Endothelial cell of umbilical vein (primary cell): ENCODE measurements around the gene MT1H. TPM values are rescaled to one million over a fixed set of nuclear protein-coding genes. Genes with fewer than 3 reads are reported as not detected.
"Not testable (repeated sequence)": the region's sequence is repeated elsewhere in the genome, so short reads cannot be mapped to it uniquely, and the experiment has no call there.

Source experiments
- BruUV-seq: library from RNA; stranded (reverse); fragments of 400-500 nt; replicated peaks from 2 replicates; lab custom pipeline; 2021; lab: Mats Ljungman, UMichigan
- CTCF ChIA-PET: fragments of 300-600, 350-600 bp; sonication (Branson Sonifier 250); formaldehyde crosslinking; loops from one replicate; lab custom pipeline; 2021; ENCODE audit warnings: antibody characterized with exemption, inconsistent platforms; lab: Charles Lee
- POLR2A ChIA-PET: fragments of 300-600, 350-600 bp; sonication (Branson Sonifier 250); formaldehyde crosslinking; loops from one replicate; lab custom pipeline; 2021; ENCODE audit warnings: antibody characterized with exemption, inconsistent platforms; lab: Charles Lee
- DNase-seq: peaks from one replicate; pipeline ENCODE4 v3.0.0-alpha.2; 2011; ENCODE audit warnings: low read depth, low spot score
- FAIRE-seq: peaks from 2 replicates; lab custom pipeline; 2011; peaks lifted over from hg19 to GRCh38; lab: Jason Lieb, UNC
- H2AFZ ChIP-seq: 2 replicates; pipeline ENCODE4 v1.6.0; 2012; ENCODE audit warnings: low read depth, low read length, control low read depth, inconsistent platforms
- H3K27ac ChIP-seq: 2 replicates; pipeline ENCODE4 v1.5.1; 2011; ENCODE audit warnings: low read depth, mild to moderate bottlenecking, control low read depth, low read length, moderate library complexity; ENCODE audit not compliant: insufficient read depth
- H3K27me3 ChIP-seq, 2 experiments: 2 replicates each; pipeline versions ENCODE4 v1.6.0 to v1.6.1; 2011; ENCODE audit warnings: low read length in 2 of 2, mixed read lengths in 1 of 2; ENCODE audit not compliant: control insufficient read depth in 2 of 2, insufficient read depth in 2 of 2
- H3K36me3 ChIP-seq, 2 experiments: 2 replicates in 1 of 2; 3 replicates in 1 of 2; pipeline ENCODE4 v1.5.1; 2011; ENCODE audit warnings: low read length in 2 of 2, mild to moderate bottlenecking in 1 of 2, moderate library complexity in 1 of 2; ENCODE audit not compliant: control insufficient read depth in 2 of 2, insufficient read depth in 2 of 2; ENCODE audit errors: extremely low read depth in 1 of 2
- H3K4me1 ChIP-seq: 3 replicates; pipeline ENCODE4 v1.5.1; 2011; ENCODE audit warnings: mild to moderate bottlenecking, low read length; ENCODE audit not compliant: control insufficient read depth, insufficient read depth; ENCODE audit errors: extremely low read depth
- H3K4me2 ChIP-seq: 2 replicates; pipeline ENCODE4 v1.6.1; 2011; ENCODE audit warnings: low read length, control low read depth, mixed read lengths; ENCODE audit not compliant: insufficient read depth
- H3K4me3 ChIP-seq, 3 experiments: fragments of 200-600 bp in 1 of 3; sonication (generic), shearing (Covaris generic) in 1 of 3; replicated peaks in 1 of 3; 2 replicates each; pipeline ENCODE4 v1.5.1; 2011 to 2016; ENCODE audit warnings: control low read depth in 3 of 3, low read length in 3 of 3, mild to moderate bottlenecking in 2 of 3, inconsistent platforms in 1 of 3, low read depth in 1 of 3, moderate library complexity in 1 of 3; ENCODE audit not compliant: insufficient read depth in 1 of 3
- H3K79me2 ChIP-seq: 2 replicates; pipeline ENCODE4 v1.6.0; 2012; ENCODE audit warnings: low read length, inconsistent platforms; ENCODE audit not compliant: control insufficient read depth, insufficient read depth
- H3K9ac ChIP-seq: replicated peaks from 2 replicates; pipeline ENCODE3; 2011; ENCODE audit warnings: low read length, control low read depth; ENCODE audit not compliant: insufficient read depth; ENCODE audit errors: extremely low read depth
- H3K9me1 ChIP-seq: replicated peaks from 3 replicates; pipeline ENCODE4 v1.6.0; 2011; ENCODE audit warnings: mild to moderate bottlenecking, low read length; ENCODE audit not compliant: control insufficient read depth, insufficient read depth; ENCODE audit errors: extremely low read depth
- H3K9me3 ChIP-seq: replicated peaks from 2 replicates; pipeline ENCODE4 v1.5.1; 2012; ENCODE audit warnings: low read length, inconsistent platforms; ENCODE audit not compliant: control insufficient read depth, insufficient read depth
- H4K20me1 ChIP-seq: replicated peaks from 2 replicates; pipeline ENCODE3; 2011; ENCODE audit warnings: mild to moderate bottlenecking, low read length; ENCODE audit not compliant: control insufficient read depth, insufficient read depth; ENCODE audit errors: extremely low read depth
- EZH2 ChIP-seq: IDR thresholded peaks from 2 replicates; pipeline ENCODE4 v1.6.1; 2012; ENCODE audit warnings: borderline replicate concordance, low read depth, mild to moderate bottlenecking, moderate library complexity, low read length, inconsistent platforms; ENCODE audit not compliant: severe bottlenecking
- GATA2 ChIP-seq: IDR thresholded peaks from 2 replicates; pipeline ENCODE4 v1.7.0; 2011; ENCODE audit warnings: low read depth, mild to moderate bottlenecking, moderate library complexity, mixed read lengths, low read length; ENCODE audit not compliant: insufficient read length, insufficient read depth
- JUN ChIP-seq: IDR thresholded peaks from 2 replicates; pipeline ENCODE4 v1.6.1; 2011; ENCODE audit warnings: borderline replicate concordance, low read depth; ENCODE audit not compliant: insufficient read length, insufficient read depth
- dilution Hi-C: fragments of 300-500 bp; cut with MboI; formaldehyde crosslinking; loops from one replicate; pipeline ENCODE4 v1.15.0; 2019; ENCODE audit warnings: low sequenced_read_pairs; ENCODE audit not compliant: extremely low pct_ligation_motif_present
- intact Hi-C: fragments of 100-400 bp; cut with micrococcal nuclease; formaldehyde crosslinking; loops from one replicate; pipeline ENCODE4 v1.10.0; 2022
- polyA plus RNA-seq, 4 experiments: library from polyadenylated mRNA; depleted of rRNA in 3 of 4; stranded (reverse) in 3 of 4; unstranded in 1 of 4; fragments of >200 nt; gene quantifications; 2 replicates each; pipeline versions ENCODE4 v1.2.1 to v1.2.3, GENCODE V29; 2011 to 2012; ENCODE audit warnings: missing spikeins in 1 of 4
- total RNA-seq: library from RNA; stranded (reverse); gene quantifications from 2 replicates; pipeline ENCODE4 v1.2.3, GENCODE V29; 2021
- TF ChIP-seq, protein P1 (sequence below): IDR thresholded peaks from 2 replicates; pipeline ENCODE4 v1.6.1; 2011; ENCODE audit not compliant: insufficient read depth, insufficient read length
- TF ChIP-seq, protein P2 (sequence below), 2 donors: IDR thresholded peaks; 1 replicate in 1 of 2; 2 replicates in 1 of 2; pipeline ENCODE4 v1.5.1; 2011; ENCODE audit warnings: low read length in 2 of 2, mild to moderate bottlenecking in 2 of 2, moderate library complexity in 2 of 2, control low read depth in 1 of 2, inconsistent platforms in 1 of 2, low read depth in 1 of 2; ENCODE audit not compliant: insufficient read depth in 1 of 2; ENCODE audit errors: extremely low read depth in 1 of 2

Gene MT1H
- total and polyA plus RNA-seq, 2 donors (not counting 3 experiments of a cell fraction or from before 2014, with no cell fraction given), result not detected

DNA sequence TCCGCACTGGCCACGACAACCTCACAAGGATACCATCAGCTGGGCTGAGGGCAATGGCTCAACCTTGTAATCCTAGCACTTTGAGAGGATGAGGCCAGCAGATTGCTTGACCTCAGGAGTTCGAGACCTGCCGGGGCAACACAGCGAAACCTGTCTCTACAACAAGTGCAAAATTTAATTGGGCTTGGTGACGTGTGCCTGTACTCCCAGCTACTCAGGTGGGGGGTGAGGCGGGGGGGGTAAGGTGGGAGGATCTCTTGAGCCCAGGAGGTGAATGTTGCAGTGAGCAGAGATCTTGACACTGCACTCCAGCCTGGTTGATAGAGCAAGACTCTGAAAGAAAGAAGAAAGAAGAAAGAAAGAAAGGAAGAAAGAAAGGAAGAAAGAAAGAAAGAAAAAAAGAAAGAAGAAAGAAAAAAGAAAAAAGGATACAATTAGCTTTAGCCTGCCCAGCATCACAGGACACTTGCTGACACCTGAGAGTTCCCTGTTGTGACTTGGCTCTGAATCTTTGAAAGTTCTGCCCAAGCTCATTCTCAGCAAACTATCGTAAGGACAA, 49.2 kb upstream of the MT1H start:
- DNase-seq (no peak), FAIRE-seq (no peak)
- Histone ChIP-seq H3K9me1 (no peaks in the 10 kb centered on the region), H3K27ac (no peak overlapping the region), H2AFZ (no peak overlapping the region), H4K20me1 (no peaks in the 10 kb centered on the region), H3K4me3 (no peak overlapping the region), H3K36me3 (no peaks in the 10 kb centered on the region), H3K9me3 (no peaks in the 10 kb centered on the region), H3K9ac (no peak overlapping the region), H3K4me2 (no peak overlapping the region), H3K27me3 (no peaks in the 10 kb centered on the region), H3K4me1 (peaks cover 29% of the 10 kb centered on the region), H3K79me2 (peaks cover 2% of the 10 kb centered on the region)
- ChIA-PET POLR2A (no interaction called here), CTCF (interaction anchor here (0.9 kb wide), 1 partner anchor 10 kb away, joined by 3 read pairs; no protein-coding TSS in a partner anchor)
- intact Hi-C loops (no loop called here), dilution Hi-C loops (no loop called here)
- no TSS peak for BruUV-seq
- TF ChIP-seq, protein P1, sequence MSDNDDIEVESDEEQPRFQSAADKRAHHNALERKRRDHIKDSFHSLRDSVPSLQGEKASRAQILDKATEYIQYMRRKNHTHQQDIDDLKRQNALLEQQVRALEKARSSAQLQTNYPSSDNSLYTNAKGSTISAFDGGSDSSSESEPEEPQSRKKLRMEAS, result no peak
- no peak for TF ChIP-seq JUN
- TF ChIP-seq EZH2, result no peak
- TF ChIP-seq, protein P2, sequence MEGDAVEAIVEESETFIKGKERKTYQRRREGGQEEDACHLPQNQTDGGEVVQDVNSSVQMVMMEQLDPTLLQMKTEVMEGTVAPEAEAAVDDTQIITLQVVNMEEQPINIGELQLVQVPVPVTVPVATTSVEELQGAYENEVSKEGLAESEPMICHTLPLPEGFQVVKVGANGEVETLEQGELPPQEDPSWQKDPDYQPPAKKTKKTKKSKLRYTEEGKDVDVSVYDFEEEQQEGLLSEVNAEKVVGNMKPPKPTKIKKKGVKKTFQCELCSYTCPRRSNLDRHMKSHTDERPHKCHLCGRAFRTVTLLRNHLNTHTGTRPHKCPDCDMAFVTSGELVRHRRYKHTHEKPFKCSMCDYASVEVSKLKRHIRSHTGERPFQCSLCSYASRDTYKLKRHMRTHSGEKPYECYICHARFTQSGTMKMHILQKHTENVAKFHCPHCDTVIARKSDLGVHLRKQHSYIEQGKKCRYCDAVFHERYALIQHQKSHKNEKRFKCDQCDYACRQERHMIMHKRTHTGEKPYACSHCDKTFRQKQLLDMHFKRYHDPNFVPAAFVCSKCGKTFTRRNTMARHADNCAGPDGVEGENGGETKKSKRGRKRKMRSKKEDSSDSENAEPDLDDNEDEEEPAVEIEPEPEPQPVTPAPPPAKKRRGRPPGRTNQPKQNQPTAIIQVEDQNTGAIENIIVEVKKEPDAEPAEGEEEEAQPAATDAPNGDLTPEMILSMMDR (IDR thresholded peaks at IDR 0.05; ENCODE audit: extremely low read depth in 1 of 2, insufficient read depth in 1 of 2, low read depth in 1 of 2, low read length in 2 of 2), result no peak
- TF ChIP-seq GATA2, result no peak

DNA sequence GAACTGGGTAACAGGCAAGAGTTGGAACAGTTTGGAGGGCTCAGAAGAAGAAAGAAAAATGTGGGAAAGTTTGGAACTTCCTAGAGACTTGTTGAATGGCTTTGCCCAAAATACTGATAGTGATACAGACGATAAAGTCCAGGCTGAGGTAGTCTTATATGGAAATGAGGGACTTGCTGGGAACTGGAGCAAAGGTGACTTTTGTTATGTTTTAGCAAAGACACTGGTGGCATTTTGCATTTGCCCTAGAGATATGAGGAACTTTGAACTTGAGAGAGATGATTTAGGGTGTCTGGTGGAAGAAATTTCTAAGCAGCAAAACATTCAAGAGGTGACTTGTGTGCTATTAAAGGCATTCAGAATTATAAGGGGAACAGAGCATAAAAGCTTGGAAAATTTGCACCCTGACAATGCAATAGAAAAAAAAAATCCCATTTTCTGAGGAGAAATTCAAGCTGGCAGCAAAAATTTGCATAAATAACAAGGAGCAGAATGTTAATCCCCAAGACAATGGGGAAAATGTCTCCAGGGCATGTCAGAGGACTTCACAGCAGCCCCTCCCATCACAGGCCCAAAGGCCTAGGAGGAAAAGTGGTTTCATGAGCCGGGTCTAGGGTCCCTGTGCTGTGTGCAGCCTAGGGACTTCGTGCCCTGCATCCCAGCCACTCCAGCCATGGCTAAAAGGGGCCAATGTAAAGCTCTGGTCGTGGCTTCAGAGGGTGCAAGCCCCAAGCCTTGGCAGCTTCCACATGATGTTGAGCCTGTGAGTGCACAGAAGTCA, 47.8 kb upstream of the MT1H start:
- POLR2A ChIA-PET, H3K27ac ChIP-seq: not testable (repeated sequence)

DNA sequence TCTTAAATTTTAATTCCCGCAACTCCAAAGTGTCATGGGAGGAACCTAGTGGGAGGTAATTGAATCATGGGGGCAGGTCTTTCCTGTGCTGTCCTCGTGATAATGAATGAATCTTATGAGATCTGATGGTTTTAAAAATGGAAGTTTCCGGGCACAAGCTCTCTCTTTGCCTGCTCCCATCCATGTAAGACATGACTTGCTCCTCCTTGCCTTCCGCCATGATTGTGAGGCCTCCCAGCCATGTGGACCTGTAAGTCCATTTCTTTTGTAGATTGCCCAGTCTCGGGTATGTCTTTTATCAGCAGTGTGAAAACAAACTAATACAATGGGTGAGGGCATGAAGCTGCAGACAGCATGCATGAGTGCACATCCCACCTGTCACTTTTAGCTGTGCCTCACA, 46.4 kb upstream of the MT1H start:
- FAIRE-seq, DNase-seq, H3K9ac ChIP-seq, dilution Hi-C loops, POLR2A ChIA-PET, H3K9me1 ChIP-seq, H3K9me3 ChIP-seq, H2AFZ ChIP-seq, H3K4me2 ChIP-seq, H3K36me3 ChIP-seq, H4K20me1 ChIP-seq, H3K27ac ChIP-seq, intact Hi-C loops, H3K27me3 ChIP-seq, BruUV-seq, H3K4me3 ChIP-seq: not testable (repeated sequence)
- Histone ChIP-seq H3K79me2 (peaks cover 12% of the 10 kb centered on the region), H3K4me1 (peaks cover 18% of the 10 kb centered on the region)
- CTCF ChIA-PET, result interaction anchor here (1.0 to 3.2 kb wide), 7 partner anchors 11 to 109 kb away, joined by 3 to 13 read pairs (median 5); partner anchors contain the start of gene MT1A

More for the DNA sequence above, 47.8 kb upstream of the MT1H start:
- Histone ChIP-seq H3K4me1 (peaks cover 24% of the 10 kb centered on the region), H3K79me2 (peaks cover 12% of the 10 kb centered on the region)
- BruUV-seq, dilution Hi-C loops, H3K9me1 ChIP-seq, H3K4me3 ChIP-seq, intact Hi-C loops, H3K9ac ChIP-seq, H4K20me1 ChIP-seq, H2AFZ ChIP-seq, FAIRE-seq, H3K4me2 ChIP-seq, H3K9me3 ChIP-seq, H3K27me3 ChIP-seq, H3K36me3 ChIP-seq, DNase-seq: not testable (repeated sequence)
- CTCF ChIA-PET, result interaction anchor here (2.3 to 3.2 kb wide), 2 partner anchors 18 to 21 kb away, joined by 8 to 13 read pairs; no protein-coding TSS in a partner anchor
